ENCODE data around the gene ST7L. TPM values are rescaled to one million over a fixed set of nuclear protein-coding genes. Genes with fewer than 3 reads are reported as not detected.

ST7L gene
- polyA plus RNA-seq, 2 of the 4 experiments (the other 2 are of a cell fraction): 10.5 to 10.8 TPM

DNA sequence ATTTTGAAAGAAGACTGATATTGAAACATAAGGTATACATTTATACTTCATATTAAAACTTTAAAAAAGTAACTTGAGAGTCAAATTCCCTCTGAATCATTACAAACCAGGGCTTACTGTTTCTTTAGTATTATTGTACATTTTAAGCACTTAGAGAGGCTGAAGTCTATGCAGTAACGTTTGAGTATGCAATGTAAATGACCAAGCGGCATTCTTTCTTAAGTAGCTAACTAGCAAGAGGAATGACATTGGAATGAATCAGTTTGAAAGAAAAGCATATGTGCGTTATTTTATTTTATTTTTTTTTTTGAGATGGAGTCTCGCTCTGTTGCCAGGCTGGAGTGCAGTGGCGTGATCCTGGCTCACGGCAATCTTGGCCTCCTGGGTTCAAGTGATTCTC, 85.9 kb downstream of the ST7L start:
- Histone ChIP-seq H3K27ac (no peak overlapping the region), H3K9me3 (no peaks in the 10 kb centered on the region), H3K4me2 (no peak overlapping the region), H3K4me1 (no peaks in the 10 kb centered on the region), H3K4me3 (no peak overlapping the region)
- 92% methylated on average over 6 of the region's 6 CpGs for WGBS (ENCODE audit: missing lambda C conversion rate)
- TF ChIP-seq JUNB (IDR thresholded peaks at IDR 0.05) (no peak), EP300 (IDR thresholded peaks at IDR 0.05) (no peak), BHLHE40 (IDR thresholded peaks at IDR 0.05; ENCODE audit: low read depth, low read length) (no peak), SMC3 (IDR thresholded peaks at IDR 0.05) (no peak), SREBF2 (IDR thresholded peaks at IDR 0.05) (no peak), CBX2 (IDR thresholded peaks at IDR 0.05; ENCODE audit: borderline replicate concordance, low read depth) (no peak), RAD21 (conservative IDR thresholded peaks at IDR 0.05 in 1 of 2, IDR thresholded peaks at IDR 0.05 in 1 of 2) (no peak), RARB (CRISPR knock-in tag; IDR thresholded peaks at IDR 0.05) (no peak), ESRRA (IDR thresholded peaks at IDR 0.05; ENCODE audit: borderline replicate concordance, low read length) (no peak), NR3C1 (IDR thresholded peaks at IDR 0.05) (no peak), TP53 (CRISPR knock-in tag; IDR thresholded peaks at IDR 0.05) (no peak), RCOR1 (IDR thresholded peaks at IDR 0.05; ENCODE audit: low read depth, low read length) (no peak), HOXB13 (CRISPR knock-in tag; IDR thresholded peaks at IDR 0.05; ENCODE audit: low read depth) (no peak)
- TF ChIP-seq, protein P1, sequence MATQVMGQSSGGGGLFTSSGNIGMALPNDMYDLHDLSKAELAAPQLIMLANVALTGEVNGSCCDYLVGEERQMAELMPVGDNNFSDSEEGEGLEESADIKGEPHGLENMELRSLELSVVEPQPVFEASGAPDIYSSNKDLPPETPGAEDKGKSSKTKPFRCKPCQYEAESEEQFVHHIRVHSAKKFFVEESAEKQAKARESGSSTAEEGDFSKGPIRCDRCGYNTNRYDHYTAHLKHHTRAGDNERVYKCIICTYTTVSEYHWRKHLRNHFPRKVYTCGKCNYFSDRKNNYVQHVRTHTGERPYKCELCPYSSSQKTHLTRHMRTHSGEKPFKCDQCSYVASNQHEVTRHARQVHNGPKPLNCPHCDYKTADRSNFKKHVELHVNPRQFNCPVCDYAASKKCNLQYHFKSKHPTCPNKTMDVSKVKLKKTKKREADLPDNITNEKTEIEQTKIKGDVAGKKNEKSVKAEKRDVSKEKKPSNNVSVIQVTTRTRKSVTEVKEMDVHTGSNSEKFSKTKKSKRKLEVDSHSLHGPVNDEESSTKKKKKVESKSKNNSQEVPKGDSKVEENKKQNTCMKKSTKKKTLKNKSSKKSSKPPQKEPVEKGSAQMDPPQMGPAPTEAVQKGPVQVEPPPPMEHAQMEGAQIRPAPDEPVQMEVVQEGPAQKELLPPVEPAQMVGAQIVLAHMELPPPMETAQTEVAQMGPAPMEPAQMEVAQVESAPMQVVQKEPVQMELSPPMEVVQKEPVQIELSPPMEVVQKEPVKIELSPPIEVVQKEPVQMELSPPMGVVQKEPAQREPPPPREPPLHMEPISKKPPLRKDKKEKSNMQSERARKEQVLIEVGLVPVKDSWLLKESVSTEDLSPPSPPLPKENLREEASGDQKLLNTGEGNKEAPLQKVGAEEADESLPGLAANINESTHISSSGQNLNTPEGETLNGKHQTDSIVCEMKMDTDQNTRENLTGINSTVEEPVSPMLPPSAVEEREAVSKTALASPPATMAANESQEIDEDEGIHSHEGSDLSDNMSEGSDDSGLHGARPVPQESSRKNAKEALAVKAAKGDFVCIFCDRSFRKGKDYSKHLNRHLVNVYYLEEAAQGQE (IDR thresholded peaks at IDR 0.05): no peak
- no peak for ATAC-seq
- CTCF ChIA-PET: interaction anchor here (0.6 kb wide), 1 partner anchor 127 kb away, joined by 3 read pairs; no protein-coding TSS in a partner anchor
- FAIRE-seq: no peak
- DNase-seq (ENCODE audit: low read depth in 1 of 2, low spot score in 1 of 2): no peak
- POLR2A ChIA-PET: no interaction called here

DNA sequence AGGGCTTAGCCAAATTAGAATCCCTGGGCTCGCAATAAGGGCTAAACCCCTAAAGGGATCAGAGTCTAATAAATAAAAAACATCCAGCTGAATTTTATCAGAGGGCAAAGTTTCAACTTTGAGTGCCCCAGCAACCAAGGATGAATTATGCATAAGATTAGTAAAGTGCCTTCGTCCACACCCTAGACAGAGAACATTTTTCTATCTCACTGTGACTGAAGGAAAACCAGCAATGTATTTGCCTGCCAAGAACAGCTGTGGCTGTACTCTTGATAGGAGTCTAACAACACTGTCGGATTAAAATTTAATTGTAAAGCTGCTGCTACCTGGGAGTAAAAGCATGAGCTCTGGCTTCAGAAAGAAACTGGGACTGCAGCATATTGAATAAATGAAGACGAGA, 86.9 kb downstream of the ST7L start:
- ATAC-seq (no peak), FAIRE-seq (no peak), DNase-seq (ENCODE audit: low read depth in 1 of 2, low spot score in 1 of 2) (no peak)
- Histone ChIP-seq H3K4me3 (no peak overlapping the region), H3K27ac (no peak overlapping the region), H3K9me3 (no peaks in the 10 kb centered on the region), H3K4me2 (no peak overlapping the region), H3K4me1 (no peaks in the 10 kb centered on the region)
- POLR2A ChIA-PET: interaction anchor here (1.7 kb wide), 1 partner anchor 10 kb away, joined by 3 read pairs; no protein-coding TSS in a partner anchor
- no peak for TF ChIP-seq EHMT2 (IDR thresholded peaks at IDR 0.05; ENCODE audit: low read depth)
- no peak for TF ChIP-seq SREBF2 (IDR thresholded peaks at IDR 0.05)
- no peak for TF ChIP-seq TP53 (CRISPR knock-in tag; IDR thresholded peaks at IDR 0.05)
- no peak for TF ChIP-seq HOXA7 (CRISPR knock-in tag; IDR thresholded peaks at IDR 0.05)
- TF ChIP-seq POLR2AphosphoS2 (conservative IDR thresholded peaks at IDR 0.05; ENCODE audit: low read length): no peak
- TF ChIP-seq ZC3H11A (IDR thresholded peaks at IDR 0.05): no peak
- no peak for TF ChIP-seq MYC (IDR thresholded peaks at IDR 0.05; ENCODE audit: borderline replicate concordance, low read length)
- TF ChIP-seq KDM5A (IDR thresholded peaks at IDR 0.05): no peak
- TF ChIP-seq POLR2A (IDR thresholded peaks at IDR 0.05; ENCODE audit: low read length): no peak
- TF ChIP-seq, protein P2, sequence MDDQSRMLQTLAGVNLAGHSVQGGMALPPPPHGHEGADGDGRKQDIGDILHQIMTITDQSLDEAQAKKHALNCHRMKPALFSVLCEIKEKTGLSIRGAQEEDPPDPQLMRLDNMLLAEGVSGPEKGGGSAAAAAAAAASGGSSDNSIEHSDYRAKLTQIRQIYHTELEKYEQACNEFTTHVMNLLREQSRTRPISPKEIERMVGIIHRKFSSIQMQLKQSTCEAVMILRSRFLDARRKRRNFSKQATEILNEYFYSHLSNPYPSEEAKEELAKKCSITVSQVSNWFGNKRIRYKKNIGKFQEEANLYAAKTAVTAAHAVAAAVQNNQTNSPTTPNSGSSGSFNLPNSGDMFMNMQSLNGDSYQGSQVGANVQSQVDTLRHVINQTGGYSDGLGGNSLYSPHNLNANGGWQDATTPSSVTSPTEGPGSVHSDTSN (IDR thresholded peaks at IDR 0.05): no peak
- TF ChIP-seq CEBPB (IDR thresholded peaks at IDR 0.05): no peak
- 87% methylated on average over 4 of the region's 4 CpGs for WGBS (ENCODE audit: missing lambda C conversion rate)
- CTCF ChIA-PET: interaction anchor here (0.6 to 1.7 kb wide), 2 partner anchors 29 to 31 kb away, joined by 4 read pairs; no protein-coding TSS in a partner anchor
